HG03103 (cell line): ENCODE measurements around the gene MYH1.
"Not testable (repeated sequence)": the region's sequence is repeated elsewhere in the genome, so short reads cannot be mapped to it uniquely, and the experiment has no call there.

ENCODE experiments used
- ATAC-seq: cut with Tn5 transposase; IDR thresholded peaks from one replicate; pipeline ENCODE4 v1.9.1; 2021; ENCODE audit warnings: low read depth; ENCODE audit not compliant: unreplicated experiment

MYH1 gene

DNA sequence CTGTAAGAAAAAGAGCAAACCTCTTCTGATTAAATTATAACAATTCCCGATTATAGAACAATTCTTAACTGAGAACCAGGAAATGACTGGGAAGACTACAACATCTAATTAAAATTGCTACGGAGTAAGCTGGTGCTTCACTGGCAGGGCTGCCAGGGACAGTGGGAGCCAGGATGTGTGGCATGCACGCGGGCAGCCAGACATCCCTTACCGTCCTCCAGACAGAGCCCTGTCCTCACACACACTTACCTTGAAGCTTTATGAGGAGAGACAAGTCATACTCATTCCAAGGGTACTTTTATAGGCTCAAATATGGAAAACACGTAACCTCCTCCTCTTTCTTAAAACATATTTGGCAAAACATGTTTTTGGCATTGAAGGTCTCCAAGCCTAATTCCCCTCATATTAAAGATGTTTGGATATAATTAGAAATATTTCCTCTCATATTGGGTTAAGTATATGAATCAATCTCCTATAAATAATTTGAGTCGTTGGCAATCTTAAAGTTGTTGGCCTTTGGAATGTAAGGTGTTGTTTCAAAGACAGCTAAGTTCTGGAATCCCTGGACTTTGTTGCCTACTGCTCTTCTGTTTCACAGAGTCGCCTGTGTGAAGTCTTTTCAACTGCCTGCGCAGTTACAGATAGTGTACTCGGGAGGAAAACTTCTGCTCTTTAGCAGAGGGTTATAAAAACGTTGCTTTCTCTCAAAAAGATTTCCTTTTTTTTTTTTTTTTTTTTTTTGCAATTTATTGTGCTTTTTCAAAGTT lies at the start of gene MYH1:
TSS of gene MYH1 (minus strand) at position 272 of the 767 bp plus-strand sequence. CDS start 1,900 bp downstream, outside the sequence.
- no peak for ATAC-seq

GRCh38 chr17:10563991-10564660 lies 45.8 kb upstream of the MYH1 start:
- no peak for ATAC-seq

GRCh38 chr17:10558049-10558448 lies 39.7 kb upstream of the MYH1 start:
- ATAC-seq, result no peak

DNA sequence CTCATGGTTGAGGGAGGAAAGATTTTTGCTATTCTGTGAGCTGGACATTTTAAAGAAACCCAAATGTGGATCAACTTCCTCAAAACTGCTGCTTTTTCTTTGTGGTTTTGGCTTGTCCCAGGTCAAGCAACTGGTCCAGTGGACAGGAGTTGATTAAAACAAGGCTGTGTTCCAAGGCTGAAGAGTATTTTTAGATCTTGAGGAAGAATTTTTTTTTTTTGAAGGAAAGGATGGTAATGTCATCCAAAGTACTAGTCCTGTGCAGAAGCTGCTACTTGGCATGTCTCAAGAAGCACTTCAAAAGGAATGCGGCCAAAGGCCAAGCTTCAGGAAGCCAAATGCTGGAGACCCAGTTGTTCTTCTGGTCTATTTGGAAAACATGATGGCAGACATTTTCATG lies 39.1 kb upstream of the MYH1 start:
- ATAC-seq, result no peak

GRCh38 chr17:10556301-10557005 lies 38.1 kb upstream of the MYH1 start:
- no peak for ATAC-seq

GRCh38 chr17:10550014-10550413 lies 31.7 kb upstream of the MYH1 start:
- ATAC-seq, result no peak

GRCh38 chr17:10549096-10549842 lies 30.9 kb upstream of the MYH1 start, which contains the start of gene MYH2:
Gene MYH2, minus strand, starts transcription at chr17:10549658. Its CDS starts 1,738 bp downstream, at chr17:10547920.
- ATAC-seq, result no peak

- no peak for ATAC-seq
Measured at GRCh38 chr17:10547351-10547750, 29.0 kb upstream of the MYH1 start.

- ATAC-seq, result not testable (repeated sequence)
Measured at GRCh38 chr17:10543486-10543885, 25.1 kb upstream of the MYH1 start.

- not testable (repeated sequence) for ATAC-seq
Measured at GRCh38 chr17:10541179-10541578, 22.8 kb upstream of the MYH1 start.

GRCh38 chr17:10532026-10532425 lies 13.7 kb upstream of the MYH1 start:
- no peak for ATAC-seq

DNA sequence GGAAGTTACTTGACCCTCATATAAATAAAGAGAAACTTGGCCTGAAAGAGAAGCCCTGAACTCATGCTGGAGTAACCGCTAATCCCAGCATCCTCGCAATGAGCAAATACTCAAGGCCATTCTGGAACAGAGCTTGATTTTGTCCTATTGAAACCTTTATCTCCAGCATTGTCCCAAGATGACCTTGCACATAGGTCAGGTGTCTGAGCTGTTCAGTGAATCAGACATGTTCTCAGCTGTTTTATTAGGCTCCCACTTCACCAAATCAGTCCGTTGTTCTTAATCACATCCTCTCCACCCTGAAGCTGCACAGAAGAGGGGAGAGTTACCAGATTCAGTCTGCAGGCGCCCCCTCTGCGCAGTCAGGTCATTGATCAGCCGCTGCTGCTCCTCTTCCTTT lies 9.1 kb upstream of the MYH1 start:
- no peak for ATAC-seq

DNA sequence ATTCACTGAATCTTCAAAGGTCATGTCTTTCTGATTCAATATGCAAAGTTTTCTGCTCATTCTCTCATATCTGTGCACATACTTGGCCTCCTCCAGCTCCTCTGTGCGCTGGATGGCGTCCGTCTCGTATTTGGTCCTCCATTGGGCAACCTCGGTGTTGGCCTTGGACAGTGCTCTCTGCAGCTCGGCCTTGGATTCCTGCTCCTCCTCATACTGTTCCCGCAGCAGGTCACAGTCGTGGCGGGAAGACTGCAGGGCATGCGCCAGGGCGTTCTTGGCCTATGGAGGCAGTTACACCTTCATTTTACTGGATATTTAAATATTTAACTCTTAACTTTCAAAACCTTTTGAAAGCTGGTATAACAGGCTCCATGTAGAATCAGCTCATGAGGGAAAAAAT lies 8.2 kb upstream of the MYH1 start:
- ATAC-seq, result no peak

DNA sequence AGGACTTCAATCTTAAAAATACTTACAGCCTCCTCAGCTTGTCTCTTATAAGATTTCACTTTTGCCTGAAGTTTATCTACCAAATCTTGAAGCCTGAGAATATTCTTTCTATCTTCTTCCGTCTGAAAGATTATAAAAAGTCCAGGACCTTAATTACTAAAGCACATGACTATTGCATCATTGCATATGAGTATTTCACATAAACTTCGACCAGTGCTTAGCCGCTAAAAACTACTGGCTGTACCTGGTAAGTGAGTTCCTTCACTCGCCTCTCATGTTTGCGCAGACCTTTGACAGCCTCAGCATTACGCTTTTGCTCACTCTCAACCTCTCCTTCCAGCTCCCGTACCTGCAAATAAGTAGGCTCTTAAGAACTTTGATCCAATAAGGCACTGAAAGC lies 4.7 kb upstream of the MYH1 start:
- no peak for ATAC-seq

DNA sequence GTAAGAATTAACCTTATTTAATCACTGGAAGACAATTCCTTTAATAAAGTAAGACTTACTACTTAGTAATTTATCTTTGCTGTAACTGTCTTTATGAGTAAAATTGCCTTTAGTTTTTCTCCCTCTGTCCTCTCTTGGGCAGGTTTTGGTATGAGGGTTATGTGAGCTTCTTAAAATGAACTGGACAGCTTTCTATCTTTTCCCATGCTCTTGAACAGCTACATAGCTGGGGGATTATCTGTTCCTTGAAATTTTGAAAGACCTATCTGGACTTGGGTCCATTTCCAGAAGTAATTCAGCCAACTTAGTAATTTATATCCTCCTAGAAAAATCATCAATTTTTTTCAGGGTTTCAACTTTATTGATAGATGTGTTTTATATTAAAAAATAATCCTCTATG lies 3.6 kb upstream of the MYH1 start:
- ATAC-seq, result no peak

DNA sequence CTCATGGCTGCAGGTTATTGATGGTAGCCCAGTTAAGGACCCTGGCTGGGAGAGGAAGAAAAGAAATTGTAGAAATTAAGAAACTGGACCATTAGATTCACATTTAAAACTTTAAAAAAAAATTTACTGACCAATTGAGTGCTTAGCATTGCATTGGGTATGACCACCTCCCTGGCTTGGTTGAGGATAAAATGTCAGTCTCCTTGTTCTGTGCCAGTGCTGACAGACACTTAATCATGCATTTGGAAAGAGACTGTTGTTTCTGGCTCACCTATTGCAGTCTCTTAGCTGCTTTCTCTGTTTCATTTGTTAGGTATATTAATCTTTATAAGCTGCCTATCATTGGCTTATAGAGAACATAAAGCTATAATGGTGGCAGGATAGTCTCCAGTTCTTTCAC lies 1.7 kb downstream of the MYH1 start:
- no peak for ATAC-seq

GRCh38 chr17:10516065-10516464 lies 2.3 kb downstream of the MYH1 start:
- no peak for ATAC-seq

DNA sequence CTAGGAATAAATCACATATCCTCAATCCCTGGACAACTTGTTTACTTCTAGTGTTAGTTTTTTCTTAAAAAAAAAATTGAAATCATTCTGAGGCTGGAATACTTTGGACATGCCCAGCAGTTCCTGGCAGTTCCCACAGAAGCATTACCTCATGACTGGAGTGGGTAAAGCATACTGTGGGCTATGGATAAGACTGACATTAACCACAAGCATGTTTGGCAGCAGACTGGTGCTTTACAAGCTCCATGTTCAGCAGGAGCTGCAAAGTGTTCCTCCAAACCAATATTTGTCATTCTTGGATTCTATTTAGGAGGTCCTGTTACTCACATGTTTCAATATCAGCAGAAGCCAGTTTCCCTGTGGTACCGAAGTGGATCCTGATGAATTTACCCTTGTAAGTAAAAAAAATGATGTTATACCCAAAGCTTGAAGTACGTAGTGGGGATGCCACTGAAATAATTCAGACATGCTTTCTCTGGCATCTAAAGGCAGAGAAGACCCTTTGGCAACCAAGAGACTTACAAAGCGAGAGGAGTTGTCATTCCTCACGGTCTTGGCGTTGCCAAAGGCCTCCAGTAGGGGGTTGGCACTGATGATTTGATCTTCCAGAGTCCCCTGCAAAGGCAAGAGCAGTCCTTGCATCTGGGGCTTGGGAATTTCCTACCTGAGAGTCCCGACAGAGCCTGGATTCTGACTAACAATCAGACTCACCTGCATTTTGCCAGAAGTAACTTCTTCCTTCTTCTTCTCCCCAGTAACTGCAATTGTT lies 4.9 kb downstream of the MYH1 start:
- ATAC-seq, result no peak

DNA sequence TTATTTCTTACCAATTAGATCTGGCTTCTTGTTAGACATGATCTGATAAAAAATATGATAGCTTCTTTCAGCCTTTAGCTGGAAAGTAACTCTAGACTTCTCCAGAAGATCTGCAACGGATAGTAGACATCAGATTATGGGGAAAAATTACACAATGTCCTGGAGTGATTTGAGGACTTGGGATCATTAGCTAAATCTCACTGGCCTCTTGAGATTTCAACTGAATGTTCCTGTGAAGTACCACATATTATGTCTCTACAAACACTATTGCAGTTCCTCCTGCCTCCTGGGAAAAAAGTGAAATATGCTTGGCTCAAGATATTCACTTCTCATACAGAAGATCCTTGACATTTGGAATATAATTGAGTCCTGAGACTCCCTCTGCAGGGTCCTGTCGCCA lies 5.5 kb downstream of the MYH1 start:
- ATAC-seq, result no peak

DNA sequence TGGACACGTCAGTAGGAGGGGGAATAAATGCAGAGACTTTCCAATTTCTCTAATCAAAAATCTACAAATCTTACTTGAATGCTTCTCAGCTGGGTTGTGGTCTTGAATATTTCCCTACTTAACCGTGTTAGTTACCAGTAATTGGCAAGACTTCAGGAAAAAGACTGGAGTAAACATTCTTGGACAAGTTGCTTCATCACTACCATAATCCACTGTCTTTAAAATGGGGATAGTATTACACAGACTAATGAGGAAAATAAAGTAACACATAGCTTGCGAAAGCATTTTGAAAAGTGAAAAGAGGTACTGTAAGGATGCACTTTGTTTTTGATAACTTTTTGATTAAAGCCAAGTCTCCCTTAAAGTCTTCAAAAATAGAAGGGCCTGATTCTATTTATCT lies 18.4 kb downstream of the MYH1 start:
- no peak for ATAC-seq
